NCI-H187 (cell line): ENCODE measurements around the gene FAM53B.

Source experiments
- DNase-seq, 2 experiments: peaks; one replicate each; lab custom pipeline; 2025; lab: John Stamatoyannopoulos, UW

FAM53B gene

DNA sequence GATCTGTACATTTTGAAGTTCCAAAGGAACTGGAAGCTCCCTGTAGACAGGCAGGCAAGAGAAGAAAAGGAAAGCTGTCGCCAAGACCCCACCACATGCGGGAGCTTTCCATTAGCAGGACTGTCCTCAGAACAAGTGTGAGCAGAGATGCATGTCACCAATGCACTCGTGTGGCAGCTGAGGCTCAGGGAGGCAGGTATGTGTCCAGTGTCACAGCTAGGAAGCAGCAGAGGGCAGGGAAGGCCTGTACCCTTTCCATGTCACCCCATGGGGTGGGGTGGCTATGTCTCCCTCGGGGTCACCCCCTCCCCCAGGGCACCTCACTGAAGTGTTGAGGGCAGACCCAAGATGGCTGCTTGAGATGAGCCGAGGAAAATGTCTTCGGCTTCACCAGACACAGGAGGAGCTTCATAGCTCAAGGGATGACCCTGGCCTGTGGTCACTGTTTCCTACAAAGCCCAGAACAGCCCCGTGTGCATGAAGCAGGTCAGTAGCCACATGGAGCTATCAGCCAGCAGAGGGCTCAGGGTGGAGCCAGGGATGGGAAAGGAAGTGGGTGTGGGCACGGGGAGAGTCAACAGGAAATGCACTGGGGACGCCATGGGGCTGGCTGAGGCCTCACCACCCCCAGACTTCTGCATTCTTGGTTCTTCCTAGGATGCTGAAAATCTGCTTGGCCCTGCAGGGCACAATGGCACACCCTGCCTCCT, 96.6 kb downstream of the FAM53B start:
- no peak for DNase-seq

DNA sequence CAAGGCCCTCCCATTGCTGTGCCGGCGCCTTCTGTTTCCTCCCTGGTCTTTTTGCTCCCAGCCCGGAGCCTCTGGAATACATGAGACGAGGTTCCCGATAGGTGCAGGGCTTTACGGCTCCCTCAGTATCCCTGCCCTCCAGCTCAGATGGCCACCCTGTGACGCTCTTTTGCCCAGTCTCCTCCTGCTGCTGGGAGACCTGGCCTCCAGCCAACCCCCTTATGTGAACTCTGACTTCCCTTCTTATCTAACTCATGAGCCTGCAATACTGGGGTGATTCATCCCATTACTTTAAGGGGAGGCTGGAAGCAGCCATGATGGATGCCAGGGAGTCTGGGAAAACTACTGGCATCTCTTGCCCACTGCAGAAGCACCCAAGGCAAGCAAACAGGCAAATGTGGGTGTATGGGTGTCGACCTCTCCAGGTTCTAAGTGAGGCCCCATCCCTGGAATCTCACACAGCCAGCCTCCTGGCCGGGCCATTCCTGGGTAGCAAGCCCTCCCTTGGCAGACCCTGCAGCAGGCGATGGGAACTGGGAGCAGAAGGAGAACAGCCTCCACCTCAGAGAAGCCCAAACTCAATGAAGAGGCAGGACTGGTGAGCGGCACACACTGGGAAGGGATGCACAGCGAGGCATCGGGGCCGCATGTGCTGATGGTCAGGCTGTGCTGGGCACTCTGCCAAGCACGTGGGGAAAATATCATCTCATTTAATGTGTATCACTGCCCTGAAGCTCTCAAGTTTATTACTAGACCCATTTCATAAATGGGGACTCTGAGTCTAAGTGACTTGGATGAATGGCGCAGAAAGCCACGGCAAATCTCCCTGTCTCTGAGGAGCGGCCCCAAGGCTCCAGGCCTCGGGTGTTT, 97.5 kb downstream of the FAM53B start:
- no peak for DNase-seq

DNA sequence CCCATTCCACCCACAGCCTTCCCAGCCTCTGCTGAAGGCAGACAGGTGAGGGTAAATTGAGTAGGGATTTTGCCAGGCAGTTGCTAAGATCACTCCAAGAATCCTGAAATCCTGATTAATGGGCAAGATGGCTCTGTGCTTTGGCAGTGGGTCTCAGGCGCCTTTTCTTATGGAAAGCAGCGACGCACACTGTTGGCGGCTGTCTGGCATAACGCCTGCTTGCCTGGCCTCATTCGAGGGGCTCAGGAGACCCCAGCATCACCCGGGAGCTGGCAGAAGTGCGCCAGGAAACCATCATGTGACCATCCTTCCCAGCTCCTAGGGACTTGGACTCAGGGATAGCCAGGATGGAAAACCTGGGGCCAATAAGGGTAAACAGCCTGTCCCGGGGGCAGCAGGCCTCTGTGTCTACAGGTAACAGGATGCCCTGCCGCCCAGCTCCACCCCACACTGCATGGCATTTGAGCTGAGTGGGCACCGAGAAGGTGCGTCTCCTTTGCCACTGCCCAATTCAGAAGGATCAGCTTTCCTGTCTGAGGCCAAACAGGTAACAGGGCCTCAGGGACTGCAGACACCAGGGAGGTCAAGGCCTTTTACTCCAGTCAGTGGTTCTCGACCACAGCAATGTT, 98.6 kb downstream of the FAM53B start:
- DNase-seq: no peak

DNA sequence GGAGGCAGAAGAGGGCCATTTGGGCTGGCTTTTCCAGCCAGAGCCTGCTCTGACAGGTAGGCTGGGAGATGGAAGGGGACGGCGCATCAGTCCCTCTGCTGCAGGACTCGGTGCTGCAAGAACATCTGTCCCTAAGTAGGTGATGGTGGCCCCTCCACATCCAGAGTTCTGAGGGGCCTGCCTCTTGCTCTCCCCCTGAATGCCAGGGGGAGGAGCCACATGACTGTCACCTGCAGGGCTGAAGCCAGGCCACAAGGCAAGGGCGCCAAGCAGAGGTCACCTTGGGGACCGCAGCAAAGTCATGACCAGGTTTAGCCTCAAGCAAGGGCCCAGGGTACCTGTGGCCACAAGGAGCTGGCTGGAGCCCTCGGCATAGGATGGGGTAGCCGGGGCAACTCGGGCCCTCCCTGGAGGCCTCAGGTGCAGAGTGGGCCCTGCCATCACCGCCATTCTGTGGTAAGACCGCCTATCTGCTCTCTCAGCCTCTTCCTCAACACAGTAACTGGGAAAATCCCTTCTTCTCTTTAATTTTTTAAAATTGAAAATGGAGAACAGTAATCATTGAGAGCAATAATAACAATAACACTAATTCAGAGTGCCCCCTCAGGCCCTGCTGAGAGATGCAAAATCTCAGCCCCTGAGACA, 99.3 kb downstream of the FAM53B start:
- DNase-seq: no peak

DNA sequence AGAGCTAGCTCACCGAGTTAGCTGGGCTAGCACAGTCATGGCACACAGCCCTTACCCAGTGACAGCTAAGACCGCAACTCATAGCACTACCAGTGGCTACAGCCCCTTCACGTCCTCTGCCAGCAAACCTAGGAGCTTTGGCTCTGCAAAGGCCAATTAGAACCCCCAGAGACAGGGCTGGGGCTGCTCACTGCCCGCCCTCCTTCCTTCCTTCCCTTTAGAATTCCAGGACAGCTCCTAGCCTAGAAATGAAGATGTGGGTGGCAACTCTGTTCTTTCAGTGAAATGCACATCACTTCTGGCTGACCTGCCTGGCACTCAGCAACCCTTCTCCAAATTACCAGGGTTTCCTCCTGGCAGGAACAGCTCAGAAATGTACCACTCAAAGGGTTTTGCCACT, 99.9 kb downstream of the FAM53B start:
- no peak for DNase-seq

DNA sequence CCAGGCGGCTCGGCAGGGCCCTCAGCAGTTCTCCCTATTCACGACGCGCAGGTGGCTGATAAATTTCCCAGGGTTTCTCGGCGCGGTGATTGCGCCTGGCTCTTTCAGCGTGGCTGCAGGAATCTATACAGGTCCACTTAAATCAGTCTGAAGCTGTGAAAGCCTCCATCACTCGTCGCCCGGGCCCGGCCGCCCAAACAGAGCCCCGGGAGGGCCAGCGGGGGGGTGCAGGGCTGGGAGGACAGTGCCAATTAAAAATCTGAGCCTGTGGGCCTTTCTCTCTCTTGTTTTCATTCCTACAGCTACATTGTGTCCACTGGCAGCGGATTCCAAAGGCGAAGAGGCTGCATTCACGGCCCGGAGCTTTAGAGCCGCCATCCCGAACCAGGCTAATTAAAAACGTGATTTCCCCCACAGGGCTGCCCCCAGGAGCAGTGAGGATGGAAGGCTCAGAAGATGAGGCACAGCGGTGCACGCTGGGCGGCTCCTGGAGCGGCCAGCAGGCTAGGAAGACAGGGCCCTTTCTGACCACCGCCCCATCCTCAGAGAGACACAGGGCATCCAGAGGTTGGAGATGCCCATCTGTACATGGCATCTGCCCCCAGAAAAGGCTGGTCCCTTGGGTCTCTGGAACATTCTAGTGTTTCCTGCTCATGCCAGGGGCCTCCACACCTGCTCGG, 100.7 kb downstream of the FAM53B start:
- peak in 1 of 2 experiments; percentile 20 for DNase-seq

- DNase-seq: peak; percentile 17 to 30
Observed at GRCh38 chr10:124642088-124642710, 102.0 kb downstream of the FAM53B start.

DNA sequence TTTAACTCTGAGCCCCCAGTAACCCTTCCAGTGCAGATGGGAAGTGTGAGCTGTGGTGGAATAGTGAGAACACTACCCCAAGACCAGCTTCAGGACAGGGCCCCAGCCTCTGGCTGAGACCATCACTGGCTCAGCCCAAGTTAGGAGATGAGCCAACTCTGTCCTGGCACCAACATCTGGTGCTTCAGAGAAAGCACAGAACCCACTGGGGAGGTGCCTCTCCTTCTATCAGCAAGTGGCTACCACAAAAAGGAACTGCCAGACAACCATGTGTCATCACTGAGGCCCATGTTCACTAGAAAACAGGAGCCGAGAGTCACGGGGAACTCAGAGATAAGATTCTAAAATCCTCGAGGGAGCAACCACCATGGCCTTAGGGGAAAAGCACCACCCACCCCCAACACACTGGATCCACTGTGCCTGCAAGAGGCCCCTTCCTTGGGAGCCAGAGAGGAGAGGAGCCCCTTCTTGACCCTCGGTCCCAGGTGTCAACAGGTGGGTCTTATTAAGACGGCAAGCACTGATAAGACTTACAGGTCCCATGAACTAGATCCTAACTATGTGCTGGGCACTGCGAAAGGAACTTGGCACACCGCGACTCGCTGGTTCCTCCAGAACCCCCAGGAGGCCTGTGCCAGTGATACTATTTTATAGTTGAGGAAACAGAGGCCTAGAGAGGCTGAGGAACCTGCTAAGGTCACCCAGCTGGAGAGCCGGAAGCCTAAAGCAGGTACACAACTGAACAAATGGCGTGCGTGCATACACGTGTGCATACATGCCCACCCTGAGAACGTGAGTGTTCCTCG, 102.7 kb downstream of the FAM53B start:
- no peak for DNase-seq

- no peak for DNase-seq
Observed at GRCh38 chr10:124640538-124641231, 103.5 kb downstream of the FAM53B start.

DNA sequence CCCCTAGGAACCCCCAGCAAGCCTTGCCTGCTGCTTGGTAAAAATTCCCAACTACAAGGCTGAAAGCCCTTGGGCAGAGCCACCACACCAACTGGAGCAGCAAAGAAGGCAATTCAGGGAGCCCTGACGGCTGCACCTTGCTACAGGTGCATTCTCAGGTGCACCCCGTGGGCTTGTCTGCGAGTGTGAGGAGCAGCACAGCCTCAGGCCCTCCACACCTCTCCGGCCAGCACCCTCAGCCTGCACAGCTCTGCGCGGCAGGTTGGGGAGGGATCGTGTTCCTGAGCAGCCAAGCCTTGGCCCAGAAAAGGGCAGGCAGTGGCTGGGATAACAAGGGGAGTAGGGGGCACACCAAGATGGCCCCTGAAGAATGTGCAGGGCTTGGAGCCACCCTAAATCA, 104.1 kb downstream of the FAM53B start:
- no peak for DNase-seq

DNA sequence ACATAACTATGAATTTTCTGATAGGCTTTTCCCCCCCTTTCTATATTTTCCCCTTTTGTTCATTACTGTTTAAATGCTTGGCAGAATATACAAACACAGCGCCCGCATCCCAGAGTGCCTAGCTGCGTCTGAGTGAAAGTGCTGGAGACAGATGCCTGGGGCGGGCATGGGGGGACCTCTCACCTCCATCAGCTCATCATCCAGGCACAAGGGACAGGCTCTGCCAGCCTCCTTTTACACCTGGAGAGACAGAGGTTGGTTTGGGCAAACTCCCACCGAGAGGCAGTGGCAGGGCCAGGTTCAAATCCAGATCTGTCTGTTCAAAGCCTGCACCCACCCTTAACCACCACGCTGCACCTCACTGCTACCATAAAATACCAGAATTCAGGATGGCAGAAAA, 104.5 kb downstream of the FAM53B start:
- no peak for DNase-seq

GRCh38 chr10:124639206-124639605, 105.0 kb downstream of the FAM53B start:
- DNase-seq: no peak

DNA sequence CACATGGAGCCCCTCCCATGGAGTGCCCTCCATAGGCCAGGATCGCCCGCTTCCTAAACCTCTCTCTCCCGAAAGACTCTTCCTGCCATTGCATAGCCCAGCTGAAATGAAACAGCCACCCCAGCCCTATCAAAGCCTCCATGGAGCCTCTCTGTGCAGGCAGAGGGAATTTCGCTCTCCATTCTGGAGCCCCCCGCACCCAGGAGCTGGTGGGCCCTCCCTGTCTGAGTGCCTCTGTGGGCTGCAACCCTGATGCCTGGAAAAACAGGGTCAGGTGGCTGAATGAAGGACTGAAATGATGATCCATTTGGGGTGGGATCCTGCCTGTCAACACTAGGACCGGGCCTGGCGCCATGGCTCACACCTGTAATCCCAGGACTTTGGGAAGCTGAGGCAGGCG, 106.4 kb downstream of the FAM53B start:
- DNase-seq: no peak

DNA sequence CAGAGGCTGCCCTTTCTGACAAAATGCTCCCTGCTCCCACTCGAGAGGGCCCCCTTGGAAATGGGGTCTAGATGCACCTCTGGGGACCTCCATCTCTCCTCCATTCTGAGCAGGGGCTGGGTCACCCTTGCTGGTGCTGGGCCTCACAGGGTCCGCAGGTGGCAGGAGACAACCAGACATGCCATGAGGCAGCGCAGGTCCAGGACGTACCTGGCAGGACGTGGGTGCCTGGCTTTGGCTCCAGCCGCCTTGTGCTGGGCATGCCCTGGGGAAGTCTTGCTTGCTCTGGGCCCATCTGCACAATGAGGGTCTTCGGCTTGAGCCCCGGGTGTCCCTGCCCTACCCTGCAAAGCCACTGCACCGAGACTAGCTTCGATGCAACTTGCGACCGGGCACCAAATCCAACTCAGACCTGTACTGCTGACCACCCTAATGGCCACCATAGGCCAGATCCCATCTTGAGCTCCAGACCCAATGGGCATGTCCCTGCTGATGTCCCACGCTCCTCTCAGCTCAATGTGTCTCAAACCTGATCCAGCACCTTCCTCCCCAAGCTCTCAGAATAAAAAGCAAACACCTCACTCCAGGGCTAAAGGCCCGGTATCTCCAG, 107.0 kb downstream of the FAM53B start:
- no peak for DNase-seq

DNA sequence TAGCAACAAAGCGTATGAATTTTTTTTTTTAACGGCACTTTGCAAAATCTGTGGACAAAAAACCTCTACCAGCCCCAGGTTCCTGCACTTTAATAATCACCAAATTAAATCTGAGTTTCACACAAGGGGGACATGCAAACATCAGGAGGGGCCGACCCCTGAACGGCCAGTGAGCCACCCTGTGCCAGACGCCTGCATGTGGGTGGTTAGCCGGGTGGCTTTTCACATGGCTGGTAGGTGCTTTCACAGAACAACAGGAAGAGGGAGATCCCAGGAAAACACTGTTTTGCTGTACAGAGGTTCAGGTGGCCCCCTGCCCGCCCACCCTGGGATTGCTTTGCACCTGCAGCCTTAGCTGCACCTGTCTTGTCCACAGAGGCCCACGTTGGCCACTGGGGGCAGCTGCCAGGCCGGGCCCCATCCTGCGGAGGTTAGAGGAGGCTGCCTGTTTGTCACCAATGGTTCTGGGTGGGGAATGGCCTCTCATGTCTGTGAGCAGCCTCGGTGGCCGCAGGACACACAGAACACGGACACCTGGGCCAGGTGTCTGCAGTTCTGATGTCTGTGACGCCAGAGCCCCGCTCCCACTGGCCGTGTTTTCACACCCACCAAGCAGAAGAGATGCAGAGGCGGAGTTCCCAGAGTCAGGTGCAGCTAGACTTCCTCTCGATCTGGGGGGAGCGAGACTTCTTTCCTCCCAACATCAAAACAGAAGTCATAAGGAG, 107.7 kb downstream of the FAM53B start:
- no peak for DNase-seq

DNA sequence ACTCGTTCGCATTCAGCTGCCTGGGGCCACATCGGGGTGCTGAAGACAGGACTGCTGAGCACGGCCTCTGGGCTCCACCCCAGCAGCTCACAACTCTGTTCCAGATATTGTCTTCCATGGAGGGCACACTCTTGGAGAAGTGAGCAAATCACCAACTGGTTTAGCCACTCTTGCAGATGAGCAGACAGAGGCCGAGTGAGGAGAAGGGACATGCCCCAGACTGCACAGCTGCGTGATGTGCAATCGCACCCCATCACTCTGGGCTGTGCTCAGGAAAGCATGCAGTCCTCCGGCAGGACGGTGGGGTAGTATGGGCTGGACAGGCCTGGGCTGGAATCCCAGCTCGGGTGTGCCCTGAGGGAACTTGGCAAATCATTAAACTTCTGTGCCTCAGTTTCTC, 111.6 kb downstream of the FAM53B start:
- no peak for DNase-seq

DNA sequence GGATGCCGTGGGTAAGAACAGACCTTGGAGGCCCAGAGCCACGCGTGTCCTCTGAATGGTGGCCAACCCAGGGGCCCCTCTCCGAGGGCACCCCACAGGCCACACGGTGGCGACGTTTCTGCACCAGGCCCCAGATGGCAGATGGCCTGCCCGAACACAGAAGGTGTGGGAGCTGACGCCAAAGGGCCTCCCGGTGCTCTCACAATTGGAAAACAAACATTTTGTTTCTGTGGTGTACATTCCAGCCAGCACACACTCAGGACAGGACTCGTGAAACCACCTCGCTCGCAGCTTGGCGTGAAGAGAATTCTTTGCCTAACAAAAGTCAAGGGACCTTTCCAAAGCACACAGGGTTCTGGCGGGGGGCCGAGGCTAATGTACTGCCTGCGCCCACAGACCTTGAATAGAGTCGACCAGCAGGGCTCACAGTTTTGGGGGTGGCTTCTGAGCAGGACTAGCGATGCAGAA, 112.1 kb downstream of the FAM53B start:
- no peak for DNase-seq

- no peak for DNase-seq
Observed at GRCh38 chr10:124630551-124630950, 113.6 kb downstream of the FAM53B start.

DNA sequence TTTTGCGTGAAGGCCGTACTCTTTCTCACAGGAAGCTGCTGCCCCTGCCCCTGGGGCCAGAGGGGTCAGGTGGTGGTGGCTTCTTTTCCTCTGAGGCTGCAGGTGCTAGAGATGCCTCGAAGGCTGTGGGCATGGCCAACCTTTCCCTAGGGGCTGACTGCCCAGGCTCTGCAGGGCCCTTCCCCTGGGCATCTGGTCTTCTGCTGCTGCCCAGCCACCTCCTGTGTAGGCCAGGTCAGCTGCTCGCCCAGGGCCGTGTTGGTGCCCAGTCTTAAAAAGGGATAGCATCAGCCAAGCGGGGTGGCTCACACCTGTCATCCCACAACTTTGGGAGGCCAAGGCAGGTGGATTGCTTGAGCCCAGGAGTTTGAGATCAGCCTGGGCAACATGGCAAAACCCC, 114.3 kb downstream of the FAM53B start:
- DNase-seq: no peak
